ENCODE data around the gene SP110. TPM values are rescaled to one million over a fixed set of nuclear protein-coding genes. Genes with fewer than 3 reads are reported as not detected.
"Not testable (repeated sequence)": the region's sequence is repeated elsewhere in the genome, so short reads cannot be mapped to it uniquely, and the experiment has no call there.

SP110 gene
- total and polyA plus RNA-seq, 9 of the 15 experiments (the other 6 are each of a cell fraction or from before 2014, with no cell fraction given): 3.6 to 11.0 (median 7.1) TPM

DNA sequence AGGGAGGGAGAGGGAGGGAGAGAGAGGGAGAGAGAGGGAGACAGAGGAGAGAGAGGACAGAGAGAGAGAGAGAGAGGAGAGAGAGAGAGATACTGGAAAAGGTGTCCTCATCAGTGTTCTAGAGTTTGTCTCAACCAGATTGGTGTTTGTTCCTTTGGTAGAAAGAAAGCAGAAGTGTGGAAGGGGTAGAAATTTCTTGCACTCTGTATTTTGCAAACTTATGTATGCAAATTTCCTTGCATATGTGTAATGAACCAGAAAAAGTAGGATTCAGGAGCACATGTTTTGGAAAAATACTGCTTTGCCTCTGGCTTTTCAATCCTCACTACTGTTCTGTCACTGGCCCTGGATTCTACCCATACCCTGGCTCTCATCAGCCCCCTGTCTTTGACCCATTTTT, 4.7 kb upstream of the SP110 start (continued):
- TF ChIP-seq, protein P1, sequence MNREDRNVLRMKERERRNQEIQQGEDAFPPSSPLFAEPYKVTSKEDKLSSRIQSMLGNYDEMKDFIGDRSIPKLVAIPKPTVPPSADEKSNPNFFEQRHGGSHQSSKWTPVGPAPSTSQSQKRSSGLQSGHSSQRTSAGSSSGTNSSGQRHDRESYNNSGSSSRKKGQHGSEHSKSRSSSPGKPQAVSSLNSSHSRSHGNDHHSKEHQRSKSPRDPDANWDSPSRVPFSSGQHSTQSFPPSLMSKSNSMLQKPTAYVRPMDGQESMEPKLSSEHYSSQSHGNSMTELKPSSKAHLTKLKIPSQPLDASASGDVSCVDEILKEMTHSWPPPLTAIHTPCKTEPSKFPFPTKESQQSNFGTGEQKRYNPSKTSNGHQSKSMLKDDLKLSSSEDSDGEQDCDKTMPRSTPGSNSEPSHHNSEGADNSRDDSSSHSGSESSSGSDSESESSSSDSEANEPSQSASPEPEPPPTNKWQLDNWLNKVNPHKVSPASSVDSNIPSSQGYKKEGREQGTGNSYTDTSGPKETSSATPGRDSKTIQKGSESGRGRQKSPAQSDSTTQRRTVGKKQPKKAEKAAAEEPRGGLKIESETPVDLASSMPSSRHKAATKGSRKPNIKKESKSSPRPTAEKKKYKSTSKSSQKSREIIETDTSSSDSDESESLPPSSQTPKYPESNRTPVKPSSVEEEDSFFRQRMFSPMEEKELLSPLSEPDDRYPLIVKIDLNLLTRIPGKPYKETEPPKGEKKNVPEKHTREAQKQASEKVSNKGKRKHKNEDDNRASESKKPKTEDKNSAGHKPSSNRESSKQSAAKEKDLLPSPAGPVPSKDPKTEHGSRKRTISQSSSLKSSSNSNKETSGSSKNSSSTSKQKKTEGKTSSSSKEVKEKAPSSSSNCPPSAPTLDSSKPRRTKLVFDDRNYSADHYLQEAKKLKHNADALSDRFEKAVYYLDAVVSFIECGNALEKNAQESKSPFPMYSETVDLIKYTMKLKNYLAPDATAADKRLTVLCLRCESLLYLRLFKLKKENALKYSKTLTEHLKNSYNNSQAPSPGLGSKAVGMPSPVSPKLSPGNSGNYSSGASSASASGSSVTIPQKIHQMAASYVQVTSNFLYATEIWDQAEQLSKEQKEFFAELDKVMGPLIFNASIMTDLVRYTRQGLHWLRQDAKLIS (CRISPR knock-in tag; IDR thresholded peaks at IDR 0.05): no peak
- TF ChIP-seq, protein P2, sequence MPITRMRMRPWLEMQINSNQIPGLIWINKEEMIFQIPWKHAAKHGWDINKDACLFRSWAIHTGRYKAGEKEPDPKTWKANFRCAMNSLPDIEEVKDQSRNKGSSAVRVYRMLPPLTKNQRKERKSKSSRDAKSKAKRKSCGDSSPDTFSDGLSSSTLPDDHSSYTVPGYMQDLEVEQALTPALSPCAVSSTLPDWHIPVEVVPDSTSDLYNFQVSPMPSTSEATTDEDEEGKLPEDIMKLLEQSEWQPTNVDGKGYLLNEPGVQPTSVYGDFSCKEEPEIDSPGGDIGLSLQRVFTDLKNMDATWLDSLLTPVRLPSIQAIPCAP (CRISPR knock-in tag; IDR thresholded peaks at IDR 0.05; ENCODE audit: borderline replicate concordance): no peak

DNA sequence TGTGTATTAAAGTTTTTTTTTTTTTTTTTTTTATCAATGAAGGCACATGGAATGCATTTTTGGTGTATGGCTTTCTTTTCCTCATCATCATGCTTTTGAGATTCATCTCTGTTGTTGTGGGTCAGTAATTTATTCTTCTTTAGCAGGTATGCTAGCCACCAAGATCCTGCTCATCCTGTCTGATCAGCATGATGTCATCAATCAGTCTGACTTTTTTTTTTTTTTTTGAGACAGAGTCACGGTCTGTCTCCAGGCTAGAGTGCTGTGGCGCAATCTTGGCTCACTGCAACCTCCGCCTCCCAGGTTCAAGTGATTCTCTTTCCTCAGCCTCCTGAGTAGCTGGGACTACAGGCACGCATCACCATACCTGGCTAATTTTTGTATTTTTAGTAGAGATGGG, 3.0 kb upstream of the SP110 start:
- ATAC-seq; H3K9me1 ChIP-seq (ENCODE audit: control insufficient read depth, insufficient read depth, low read length); H2AFZ ChIP-seq (ENCODE audit: low read depth, low read length); H3K4me2 ChIP-seq (ENCODE audit: insufficient read depth, low read length); H3K9ac ChIP-seq (ENCODE audit: insufficient read depth in 1 of 2, low read depth in 2 of 2, low read length in 2 of 2); H3K27me3 ChIP-seq (ENCODE audit: control insufficient read depth in 2 of 2, insufficient read depth in 2 of 2, low read length in 2 of 2); H3K9me3 ChIP-seq (replicated peaks; ENCODE audit: control insufficient read depth, insufficient read depth, low read depth, low read length); H3K36me3 ChIP-seq (ENCODE audit: control insufficient read depth, insufficient read depth, low read length); H3K79me2 ChIP-seq (ENCODE audit: control insufficient read depth, insufficient read depth, low read length); CTCF ChIA-PET (ENCODE audit: low intra/inter-chr PET ratio); in situ Hi-C loops (cut with MboI); H3K4me1 ChIP-seq (replicated peaks in 1 of 2; ENCODE audit: control insufficient read depth in 2 of 2, insufficient read depth in 2 of 2, low read length in 2 of 2); H4K20me1 ChIP-seq (replicated peaks; ENCODE audit: control insufficient read depth, insufficient read depth, low read length); BruUV-seq (replicated peaks); H3K4me3 ChIP-seq; intact Hi-C loops (cut with micrococcal nuclease); H3K27ac ChIP-seq (ENCODE audit: extremely low read depth, low read depth, low read length); DNase-seq (ENCODE audit: extremely low read depth in 1 of 4, low spot score in 3 of 4); FAIRE-seq; TF ChIP-seq CEBPG (CRISPR knock-in tag; IDR thresholded peaks at IDR 0.05): not testable (repeated sequence)
- TF ChIP-seq, protein P3, sequence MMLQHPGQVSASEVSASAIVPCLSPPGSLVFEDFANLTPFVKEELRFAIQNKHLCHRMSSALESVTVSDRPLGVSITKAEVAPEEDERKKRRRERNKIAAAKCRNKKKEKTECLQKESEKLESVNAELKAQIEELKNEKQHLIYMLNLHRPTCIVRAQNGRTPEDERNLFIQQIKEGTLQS (IDR thresholded peaks at IDR 0.05): peak; percentile 49; the same call in 1 of the 2 replicates
- TF ChIP-seq, protein P3 (CRISPR knock-in tag; conservative IDR thresholded peaks at IDR 0.05): not testable (repeated sequence)
- TF ChIP-seq CEBPG (tag; conservative IDR thresholded peaks at IDR 0.05 in 1 of 2, IDR thresholded peaks at IDR 0.05 in 1 of 2) (peak in 1 of 2 experiments; percentile 26; a peak in 1 of 4 replicates), CEBPB (tag; IDR thresholded peaks at IDR 0.05) (peak; percentile 61)
- no CpG with 5 or more reads among the region's 4 CpGs for WGBS (ENCODE audit: insufficient coverage, low coverage, missing lambda C conversion rate)
- POLR2A ChIA-PET: interaction anchor here (0.6 kb wide), 1 partner anchor 46 kb away, joined by 3 read pairs; no protein-coding TSS in a partner anchor

Measured in K562 (cell line).